Measurements from ENCODE around the gene WDR1.

Gene WDR1

DNA sequence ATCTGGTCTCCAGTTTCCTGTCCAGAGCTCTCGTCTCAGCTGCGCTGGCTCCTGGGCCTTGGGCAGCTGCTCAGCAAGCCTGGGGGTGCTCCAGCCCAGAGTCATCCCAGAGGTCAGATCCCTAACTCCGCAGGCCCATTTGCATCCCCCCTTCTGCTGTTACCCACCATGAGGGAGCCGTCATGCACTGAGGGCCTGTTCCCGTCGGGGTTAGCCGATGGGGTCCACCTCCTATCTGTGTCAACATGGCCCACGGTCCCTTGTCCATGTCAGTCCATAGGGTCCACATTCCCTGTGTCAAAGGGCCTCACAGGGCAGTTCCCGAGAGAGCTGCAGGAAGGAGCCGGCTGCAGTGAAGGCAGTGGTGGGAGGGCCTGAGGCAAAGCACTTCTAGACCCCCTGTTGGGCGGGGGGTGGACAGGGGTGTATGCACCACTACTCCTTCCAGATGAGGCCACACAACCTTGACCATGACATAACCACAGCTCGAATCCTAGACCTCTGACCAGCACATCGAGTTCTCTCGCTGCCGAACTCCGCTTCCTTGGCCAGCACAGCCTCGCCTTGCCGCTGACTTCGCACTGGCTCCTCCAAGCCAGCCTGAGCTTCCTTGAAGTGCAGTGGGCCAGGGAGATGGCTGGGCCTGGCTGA, 24.9 kb downstream of the WDR1 start:
- H3K4me2 ChIP-seq (ENCODE audit: low read length) = no peak overlapping the region
- H3K79me2 ChIP-seq (ENCODE audit: control insufficient read depth, insufficient read depth, low read length, poor library complexity) = peaks cover 27% of the 10 kb centered on the region
- H3K14ac ChIP-seq (ENCODE audit: low read length) = no peak overlapping the region
- no peak overlapping the region for H2AFZ ChIP-seq (ENCODE audit: insufficient read depth, low read length, poor library complexity)
- no peak overlapping the region for H2BK120ac ChIP-seq (ENCODE audit: insufficient read depth, low read length, poor library complexity)
- no CpG with 5 or more reads among the region's 19 CpGs for WGBS (ENCODE audit: extremely low coverage, insufficient coverage, insufficient read length)
- no peak overlapping the region for H4K12ac ChIP-seq (ENCODE audit: low read depth, low read length)
- no peak overlapping the region for H4K8ac ChIP-seq (ENCODE audit: low read depth, low read length)
- DNase-seq = no peak
- H3K23ac ChIP-seq (ENCODE audit: low read length) = no peak overlapping the region
- H3K79me1 ChIP-seq (ENCODE audit: low read length) = peaks cover 6% of the 10 kb centered on the region
- no peak overlapping the region for H2AK5ac ChIP-seq (ENCODE audit: low read length)
- peaks cover 27 to 37% of the 10 kb centered on the region in 2 experiments for H3K4me1 ChIP-seq (ENCODE audit: control insufficient read depth in 1 of 2, insufficient read depth in 2 of 2, low read length in 2 of 2)
- peaks cover 3% of the 10 kb centered on the region for H3K9me3 ChIP-seq (ENCODE audit: insufficient read depth, low read depth, low read length)
- H3K4ac ChIP-seq (ENCODE audit: low read depth, low read length) = no peak overlapping the region
- H3K18ac ChIP-seq (ENCODE audit: low read length) = peak overlapping the region; percentile 5
- H3K27ac ChIP-seq (ENCODE audit: low read depth, low read length) = no peak overlapping the region
- H2BK5ac ChIP-seq (ENCODE audit: low read depth, low read length, poor library complexity) = no peak overlapping the region
- no peak overlapping the region for H3K4me3 ChIP-seq (ENCODE audit: low read depth, low read length)
- H3K27me3 ChIP-seq (ENCODE audit: insufficient read depth, low read length) = no peaks in the 10 kb centered on the region
- peaks cover 96 to 98% of the 10 kb centered on the region in 2 experiments for H3K36me3 ChIP-seq (ENCODE audit: control insufficient read depth in 1 of 2, insufficient read depth in 2 of 2, low read length in 2 of 2)
- no peak overlapping the region for H3K9ac ChIP-seq (ENCODE audit: low read length)
- no peak overlapping the region for H2BK12ac ChIP-seq (ENCODE audit: low read length)
- H4K91ac ChIP-seq (ENCODE audit: low read depth, low read length) = no peak overlapping the region

DNA sequence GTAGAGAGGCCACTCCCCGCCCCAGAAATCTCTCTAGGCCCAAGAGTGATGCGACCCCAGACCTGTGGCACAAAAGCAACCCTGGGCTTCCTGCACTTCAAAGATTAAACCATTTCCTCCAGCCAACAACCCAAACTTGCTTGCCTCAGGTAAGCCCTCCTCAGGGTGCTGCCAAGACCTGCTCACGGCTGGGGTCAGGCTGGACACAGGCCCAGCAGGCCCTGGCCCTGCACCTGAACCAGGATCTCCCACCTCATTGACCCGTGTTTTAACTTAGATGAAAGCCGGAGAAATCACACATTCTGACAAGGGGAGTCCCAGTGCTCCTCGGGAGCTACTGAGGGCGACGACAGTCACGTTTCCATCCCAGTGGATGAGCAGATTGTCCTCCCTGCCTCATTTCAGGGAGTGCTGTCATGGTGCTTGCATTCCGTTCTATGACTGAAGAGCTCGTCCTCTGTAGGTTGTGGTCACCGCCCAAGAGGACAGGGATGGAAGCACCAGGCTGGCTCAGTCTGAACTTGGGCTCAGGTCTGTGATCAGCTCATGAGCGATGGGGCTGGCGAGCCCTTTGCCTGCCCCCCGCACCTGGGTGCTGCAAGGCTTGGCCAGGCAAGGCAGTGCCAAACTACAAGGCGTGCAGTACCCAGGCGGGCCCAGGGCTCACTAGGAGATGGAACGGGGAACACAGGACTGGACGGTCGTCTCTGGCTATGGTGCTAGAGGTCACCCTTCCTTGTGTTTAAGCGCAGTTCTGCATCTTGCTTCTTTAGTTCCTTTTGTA, 25.9 kb downstream of the WDR1 start:
- no peaks in the 10 kb centered on the region for H3K27me3 ChIP-seq (ENCODE audit: insufficient read depth, low read length)
- H4K91ac ChIP-seq (ENCODE audit: low read depth, low read length) = no peak overlapping the region
- no peak overlapping the region for H3K4me3 ChIP-seq (ENCODE audit: low read depth, low read length)
- peaks cover 3% of the 10 kb centered on the region for H3K9me3 ChIP-seq (ENCODE audit: insufficient read depth, low read depth, low read length)
- no peak for DNase-seq
- no peak overlapping the region for H3K4me2 ChIP-seq (ENCODE audit: low read length)
- H2AK5ac ChIP-seq (ENCODE audit: low read length) = no peak overlapping the region
- no peak overlapping the region for H2AFZ ChIP-seq (ENCODE audit: insufficient read depth, low read length, poor library complexity)
- H3K27ac ChIP-seq (ENCODE audit: low read depth, low read length) = no peak overlapping the region
- no CpG with 5 or more reads among the region's 21 CpGs for WGBS (ENCODE audit: extremely low coverage, insufficient coverage, insufficient read length)
- H3K4me1 ChIP-seq (ENCODE audit: control insufficient read depth in 1 of 2, insufficient read depth in 2 of 2, low read length in 2 of 2) = peaks cover 23 to 29% of the 10 kb centered on the region in 2 experiments
- no peak overlapping the region for H2BK5ac ChIP-seq (ENCODE audit: low read depth, low read length, poor library complexity)
- H3K18ac ChIP-seq (ENCODE audit: low read length) = peak overlapping the region; percentile 2
- no peak overlapping the region for H3K9ac ChIP-seq (ENCODE audit: low read length)
- H3K23ac ChIP-seq (ENCODE audit: low read length) = no peak overlapping the region
- H4K8ac ChIP-seq (ENCODE audit: low read depth, low read length) = no peak overlapping the region
- no peak overlapping the region for H3K14ac ChIP-seq (ENCODE audit: low read length)
- H4K12ac ChIP-seq (ENCODE audit: low read depth, low read length) = no peak overlapping the region
- H3K79me2 ChIP-seq (ENCODE audit: control insufficient read depth, insufficient read depth, low read length, poor library complexity) = peaks cover 24% of the 10 kb centered on the region
- no peak overlapping the region for H2BK120ac ChIP-seq (ENCODE audit: insufficient read depth, low read length, poor library complexity)
- peaks cover 6% of the 10 kb centered on the region for H3K79me1 ChIP-seq (ENCODE audit: low read length)
- H3K36me3 ChIP-seq (ENCODE audit: control insufficient read depth in 1 of 2, insufficient read depth in 2 of 2, low read length in 2 of 2) = peaks cover 96 to 98% of the 10 kb centered on the region in 2 experiments
- H3K4ac ChIP-seq (ENCODE audit: low read depth, low read length) = peak overlapping the region; percentile 50
- no peak overlapping the region for H2BK12ac ChIP-seq (ENCODE audit: low read length)

- Histone ChIP-seq H4K8ac (ENCODE audit: low read depth, low read length) (no peak overlapping the region), H3K14ac (ENCODE audit: low read length) (no peak overlapping the region), H3K4me1 (ENCODE audit: control insufficient read depth in 1 of 2, insufficient read depth in 2 of 2, low read length in 2 of 2) (peaks cover 14 to 21% of the 10 kb centered on the region in 2 experiments), H3K4me2 (ENCODE audit: low read length) (no peak overlapping the region), H4K12ac (ENCODE audit: low read depth, low read length) (no peak overlapping the region), H4K91ac (ENCODE audit: low read depth, low read length) (no peak overlapping the region), H2BK120ac (ENCODE audit: insufficient read depth, low read length, poor library complexity) (no peak overlapping the region), H3K4ac (ENCODE audit: low read depth, low read length) (peak overlapping the region; percentile 13), H3K9me3 (ENCODE audit: insufficient read depth, low read depth, low read length) (peaks cover 3% of the 10 kb centered on the region), H3K36me3 (ENCODE audit: control insufficient read depth in 1 of 2, insufficient read depth in 2 of 2, low read length in 2 of 2) (peaks cover 96 to 99% of the 10 kb centered on the region in 2 experiments), H3K23ac (ENCODE audit: low read length) (no peak overlapping the region), H2BK12ac (ENCODE audit: low read length) (no peak overlapping the region), H2AK5ac (ENCODE audit: low read length) (no peak overlapping the region), H3K27me3 (ENCODE audit: insufficient read depth, low read length) (no peaks in the 10 kb centered on the region), H3K79me2 (ENCODE audit: control insufficient read depth, insufficient read depth, low read length, poor library complexity) (peaks cover 14% of the 10 kb centered on the region), H3K27ac (ENCODE audit: low read depth, low read length) (no peak overlapping the region), H2BK5ac (ENCODE audit: low read depth, low read length, poor library complexity) (no peak overlapping the region), H3K9ac (ENCODE audit: low read length) (no peak overlapping the region), H2AFZ (ENCODE audit: insufficient read depth, low read length, poor library complexity) (no peak overlapping the region), H3K4me3 (ENCODE audit: low read depth, low read length) (no peak overlapping the region), H3K79me1 (ENCODE audit: low read length) (peaks cover 6% of the 10 kb centered on the region), H3K18ac (ENCODE audit: low read length) (no peak overlapping the region)
- DNase-seq = no peak
- no CpG with 5 or more reads among the region's 11 CpGs for WGBS (ENCODE audit: extremely low coverage, insufficient coverage, insufficient read length)
Observed at GRCh38 chr4:10089346-10089745, 27.3 kb downstream of the WDR1 start.

DNA sequence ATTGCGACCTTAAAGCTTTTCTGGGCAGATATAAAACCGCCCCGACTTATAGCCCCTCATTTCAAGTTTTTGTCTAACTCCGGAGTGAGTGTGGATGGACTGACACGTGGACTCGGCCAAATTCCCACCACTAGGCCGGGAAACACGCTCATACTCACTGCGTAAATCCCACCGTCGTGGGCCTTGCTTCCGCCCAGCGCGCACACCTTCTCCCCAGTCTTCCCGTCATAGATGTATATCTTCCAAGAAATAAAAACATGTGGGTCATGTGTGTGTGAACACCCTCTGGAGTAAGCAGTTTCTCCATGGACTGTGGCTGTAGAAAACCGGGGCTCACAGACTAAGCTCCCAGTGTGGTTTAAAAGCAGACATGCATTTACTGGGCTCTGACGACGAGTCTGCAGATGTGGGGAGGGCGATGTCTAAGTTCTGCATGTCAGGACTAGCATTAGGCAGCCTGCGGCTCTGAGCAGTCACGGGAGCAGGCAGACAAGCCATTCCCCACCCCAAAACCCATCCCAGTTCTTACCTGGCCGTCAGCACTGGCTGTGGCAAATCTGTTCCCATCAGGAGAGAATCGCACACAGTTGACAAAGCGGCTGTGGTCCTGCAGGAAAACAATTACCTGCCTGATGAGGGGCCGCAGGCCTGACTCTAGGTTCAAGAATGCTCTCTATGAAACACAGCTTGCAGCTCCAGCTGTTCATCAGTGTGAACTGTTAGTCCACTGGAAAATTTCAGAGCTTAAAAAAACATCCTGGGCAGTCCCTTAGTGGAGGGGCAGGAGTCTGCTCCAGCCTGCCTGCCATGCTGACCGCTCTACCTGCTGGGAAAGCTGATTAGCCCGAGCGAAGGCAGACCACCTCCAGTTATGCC, 28.2 kb downstream of the WDR1 start:
- peak overlapping the region; percentile 1 for H3K18ac ChIP-seq (ENCODE audit: low read length)

More for the DNA sequence above, 28.2 kb downstream of the WDR1 start:
- Histone ChIP-seq H3K27me3 (ENCODE audit: insufficient read depth, low read length) (no peaks in the 10 kb centered on the region), H4K8ac (ENCODE audit: low read depth, low read length) (no peak overlapping the region), H3K23ac (ENCODE audit: low read length) (no peak overlapping the region), H2AK5ac (ENCODE audit: low read length) (no peak overlapping the region), H3K4me2 (ENCODE audit: low read length) (no peak overlapping the region), H2BK12ac (ENCODE audit: low read length) (no peak overlapping the region), H3K9me3 (ENCODE audit: insufficient read depth, low read depth, low read length) (peaks cover 3% of the 10 kb centered on the region), H3K14ac (ENCODE audit: low read length) (no peak overlapping the region), H3K4me3 (ENCODE audit: low read depth, low read length) (no peak overlapping the region), H3K27ac (ENCODE audit: low read depth, low read length) (no peak overlapping the region), H3K79me2 (ENCODE audit: control insufficient read depth, insufficient read depth, low read length, poor library complexity) (peaks cover 11% of the 10 kb centered on the region), H4K91ac (ENCODE audit: low read depth, low read length) (no peak overlapping the region), H2AFZ (ENCODE audit: insufficient read depth, low read length, poor library complexity) (no peak overlapping the region), H2BK120ac (ENCODE audit: insufficient read depth, low read length, poor library complexity) (no peak overlapping the region), H3K79me1 (ENCODE audit: low read length) (peaks cover 4% of the 10 kb centered on the region), H3K9ac (ENCODE audit: low read length) (no peak overlapping the region), H2BK5ac (ENCODE audit: low read depth, low read length, poor library complexity) (no peak overlapping the region), H3K4me1 (ENCODE audit: control insufficient read depth in 1 of 2, insufficient read depth in 2 of 2, low read length in 2 of 2) (peaks cover 7 to 14% of the 10 kb centered on the region in 2 experiments), H3K36me3 (ENCODE audit: control insufficient read depth in 1 of 2, insufficient read depth in 2 of 2, low read length in 2 of 2) (peaks cover 96 to 99% of the 10 kb centered on the region in 2 experiments), H3K4ac (ENCODE audit: low read depth, low read length) (peak overlapping the region; percentile 41), H4K12ac (ENCODE audit: low read depth, low read length) (no peak overlapping the region)
- no peak for DNase-seq
- no CpG with 5 or more reads among the region's 28 CpGs for WGBS (ENCODE audit: extremely low coverage, insufficient coverage, insufficient read length)
